Measurements from ENCODE around the gene SYCP2. TPM values are rescaled to one million over a fixed set of nuclear protein-coding genes. Genes with fewer than 3 reads are reported as not detected.

The SYCP2 gene
- total RNA-seq, 1 experiment from 2014 or later: 0.70 TPM

DNA sequence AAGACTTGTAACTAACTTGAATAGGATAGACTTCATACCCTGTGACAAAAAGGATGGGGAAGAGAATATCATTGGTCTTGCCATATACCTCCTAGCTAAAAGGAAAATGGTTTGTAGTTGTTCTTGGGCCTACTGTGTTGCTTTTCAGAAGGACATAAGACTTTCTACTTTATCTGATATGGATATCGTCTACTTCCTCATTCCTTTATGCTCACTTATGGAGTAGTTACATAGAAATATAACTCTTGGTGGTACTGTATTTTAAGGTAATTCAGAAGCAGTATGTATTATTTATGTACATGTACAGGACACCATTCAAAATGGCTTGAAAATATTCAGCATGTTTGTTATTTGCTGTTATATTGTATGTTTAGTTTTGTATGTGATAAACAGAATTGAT lies 14.8 kb upstream of the SYCP2 start:
- no peaks in the 10 kb centered on the region for H3K27me3 Mint-ChIP-seq (ENCODE audit: low read depth)
- H4K8ac ChIP-seq (replicated peaks; ENCODE audit: insufficient read length, low read depth, low read length): no peak overlapping the region
- H4K20me1 ChIP-seq (ENCODE audit: control insufficient read depth, insufficient read depth, insufficient read length): no peaks in the 10 kb centered on the region
- no CpG with 5 or more reads among the region's 1 CpG for WGBS (ENCODE audit: extremely low coverage, insufficient read length, low lambda C conversion rate)
- TF ChIP-seq, protein P1, sequence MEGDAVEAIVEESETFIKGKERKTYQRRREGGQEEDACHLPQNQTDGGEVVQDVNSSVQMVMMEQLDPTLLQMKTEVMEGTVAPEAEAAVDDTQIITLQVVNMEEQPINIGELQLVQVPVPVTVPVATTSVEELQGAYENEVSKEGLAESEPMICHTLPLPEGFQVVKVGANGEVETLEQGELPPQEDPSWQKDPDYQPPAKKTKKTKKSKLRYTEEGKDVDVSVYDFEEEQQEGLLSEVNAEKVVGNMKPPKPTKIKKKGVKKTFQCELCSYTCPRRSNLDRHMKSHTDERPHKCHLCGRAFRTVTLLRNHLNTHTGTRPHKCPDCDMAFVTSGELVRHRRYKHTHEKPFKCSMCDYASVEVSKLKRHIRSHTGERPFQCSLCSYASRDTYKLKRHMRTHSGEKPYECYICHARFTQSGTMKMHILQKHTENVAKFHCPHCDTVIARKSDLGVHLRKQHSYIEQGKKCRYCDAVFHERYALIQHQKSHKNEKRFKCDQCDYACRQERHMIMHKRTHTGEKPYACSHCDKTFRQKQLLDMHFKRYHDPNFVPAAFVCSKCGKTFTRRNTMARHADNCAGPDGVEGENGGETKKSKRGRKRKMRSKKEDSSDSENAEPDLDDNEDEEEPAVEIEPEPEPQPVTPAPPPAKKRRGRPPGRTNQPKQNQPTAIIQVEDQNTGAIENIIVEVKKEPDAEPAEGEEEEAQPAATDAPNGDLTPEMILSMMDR (conservative IDR thresholded peaks at IDR 0.05): no peak
- DNase-seq: no peak
- H2BK120ac ChIP-seq (ENCODE audit: low read depth, low read length, poor library complexity, severe bottlenecking): no peak overlapping the region
- no peak overlapping the region for H2AFZ ChIP-seq (ENCODE audit: low read length)
- no peak overlapping the region for H4K91ac ChIP-seq (ENCODE audit: insufficient read length, low read depth, low read length)
- no peaks in the 10 kb centered on the region for H3K79me2 ChIP-seq (ENCODE audit: insufficient read depth, low read length)
- H3K9me3 Mint-ChIP-seq: no peaks in the 10 kb centered on the region; a peak in 1 of 5 replicates
- no peak overlapping the region for H2BK20ac ChIP-seq (ENCODE audit: low read depth, low read length, poor library complexity, severe bottlenecking)
- H3K14ac ChIP-seq (ENCODE audit: insufficient read depth, low read length): no peak overlapping the region
- no peak overlapping the region for H3K56ac ChIP-seq (ENCODE audit: insufficient read length, low read depth, low read length)
- H3K4me1 ChIP-seq (ENCODE audit: insufficient read depth, low read length): no peaks in the 10 kb centered on the region
- H2BK5ac ChIP-seq (ENCODE audit: insufficient read length, low read length): no peak overlapping the region
- peaks cover 11 to 15% of the 10 kb centered on the region in 2 experiments for H3K4me1 Mint-ChIP-seq
- H4K5ac ChIP-seq (ENCODE audit: insufficient read length, low read depth, low read length): no peak overlapping the region
- no peak overlapping the region for H3K27ac ChIP-seq (ENCODE audit: insufficient read length, low read depth, low read length)
- H3K9ac ChIP-seq (ENCODE audit: extremely low read depth, insufficient read length, low read length): no peak overlapping the region
- H3K23ac ChIP-seq (ENCODE audit: insufficient read length, low read depth, low read length): no peak overlapping the region
- H3K36me3 Mint-ChIP-seq (ENCODE audit: insufficient read depth in 1 of 3, low read depth in 3 of 3): peaks cover 6 to 14% (median 13%) of the 10 kb centered on the region in 3 experiments; a peak in 5 of 7 replicates
- H3T11ph ChIP-seq (ENCODE audit: low read length): no peak overlapping the region
- no peak overlapping the region for H3K18ac ChIP-seq (ENCODE audit: insufficient read length, low read depth, low read length)
- no peak overlapping the region for H3K4me3 Mint-ChIP-seq
- no peak overlapping the region for H2BK12ac ChIP-seq (ENCODE audit: insufficient read length, low read depth, low read length)
- H2BK15ac ChIP-seq (ENCODE audit: low read depth, low read length): no peak overlapping the region
- H3K79me1 ChIP-seq (ENCODE audit: insufficient read depth, low read depth, low read length, poor library complexity, severe bottlenecking): no peaks in the 10 kb centered on the region
- no peak overlapping the region for H2AK5ac ChIP-seq (ENCODE audit: insufficient read length, low read length)
- no peaks in the 10 kb centered on the region for H3K23me2 ChIP-seq (ENCODE audit: insufficient read length, low read depth, low read length, poor library complexity, severe bottlenecking)
- no peak overlapping the region for H3K27ac Mint-ChIP-seq
- no peak overlapping the region for H3K4ac ChIP-seq (ENCODE audit: low read depth, low read length)
- no peaks in the 10 kb centered on the region for H3K9me3 ChIP-seq (ENCODE audit: control insufficient read depth, low read depth, low read length)
- no peak overlapping the region for H3K4me2 ChIP-seq (ENCODE audit: insufficient read depth, insufficient read length, low read length)
- H3K27me3 ChIP-seq (ENCODE audit: insufficient read depth, low read length): no peaks in the 10 kb centered on the region

Data from H9 (cell line).